ENCODE data around the gene TTLL10.

TTLL10 gene

GRCh38 chr1:1215881-1216605 lies 42.4 kb downstream of the TTLL10 start:
- Histone ChIP-seq H4K20me1 (ENCODE audit: low read depth, low read length) (no peaks in the 10 kb centered on the region), H3F3A (ENCODE audit: insufficient read depth) (no peaks in the 10 kb centered on the region), H3K79me2 (ENCODE audit: insufficient read depth, low read length) (no peaks in the 10 kb centered on the region), H3K9ac (ENCODE audit: low read length) (no peak overlapping the region), H3K27me3 (ENCODE audit: low read length) (no peaks in the 10 kb centered on the region), H3K9me2 (replicated peaks; ENCODE audit: insufficient read depth, low read length) (no peaks in the 10 kb centered on the region), H3K27ac (ENCODE audit: low read depth, low read length) (no peak overlapping the region), H3K4me2 (ENCODE audit: low read depth, low read length, poor library complexity, severe bottlenecking) (no peak overlapping the region), H3K4me3 (ENCODE audit: insufficient read depth, low read length, poor library complexity, severe bottlenecking) (no peak overlapping the region), H2AFZ (ENCODE audit: low read depth, low read length, severe bottlenecking) (no peak overlapping the region), H3K9me3 (ENCODE audit: insufficient read depth, low read length) (no peaks in the 10 kb centered on the region), H3K36me3 (ENCODE audit: low read length) (no peaks in the 10 kb centered on the region)
- no peak for TF ChIP-seq EZH2phosphoT487 (conservative IDR thresholded peaks at IDR 0.05; ENCODE audit: low read length)
- no peak for TF ChIP-seq CTCF (IDR thresholded peaks at IDR 0.05; ENCODE audit: insufficient read depth, low read length, poor library complexity, severe bottlenecking)

- Histone ChIP-seq H3K9me3 (ENCODE audit: insufficient read depth, low read length) (no peaks in the 10 kb centered on the region), H3K9ac (ENCODE audit: low read length) (no peak overlapping the region), H4K20me1 (ENCODE audit: low read depth, low read length) (no peaks in the 10 kb centered on the region), H3K4me3 (ENCODE audit: insufficient read depth, low read length, poor library complexity, severe bottlenecking) (no peak overlapping the region), H3K79me2 (ENCODE audit: insufficient read depth, low read length) (no peaks in the 10 kb centered on the region), H3F3A (ENCODE audit: insufficient read depth) (no peaks in the 10 kb centered on the region), H2AFZ (ENCODE audit: low read depth, low read length, severe bottlenecking) (no peak overlapping the region), H3K27ac (ENCODE audit: low read depth, low read length) (no peak overlapping the region), H3K27me3 (ENCODE audit: low read length) (no peaks in the 10 kb centered on the region), H3K36me3 (ENCODE audit: low read length) (no peaks in the 10 kb centered on the region), H3K4me2 (ENCODE audit: low read depth, low read length, poor library complexity, severe bottlenecking) (no peak overlapping the region), H3K9me2 (replicated peaks; ENCODE audit: insufficient read depth, low read length) (no peaks in the 10 kb centered on the region)
- TF ChIP-seq EZH2phosphoT487 (conservative IDR thresholded peaks at IDR 0.05; ENCODE audit: low read length) (no peak), CTCF (IDR thresholded peaks at IDR 0.05; ENCODE audit: insufficient read depth, low read length, poor library complexity, severe bottlenecking) (no peak)
Observed at GRCh38 chr1:1216770-1217620, 43.3 kb downstream of the TTLL10 start.

- H3K4me2 ChIP-seq (ENCODE audit: low read depth, low read length, poor library complexity, severe bottlenecking) = no peak overlapping the region
- no peaks in the 10 kb centered on the region for H4K20me1 ChIP-seq (ENCODE audit: low read depth, low read length)
- no peak for TF ChIP-seq CTCF (IDR thresholded peaks at IDR 0.05; ENCODE audit: insufficient read depth, low read length, poor library complexity, severe bottlenecking)
- no peak overlapping the region for H3K4me3 ChIP-seq (ENCODE audit: insufficient read depth, low read length, poor library complexity, severe bottlenecking)
- no peaks in the 10 kb centered on the region for H3F3A ChIP-seq (ENCODE audit: insufficient read depth)
- H3K9me3 ChIP-seq (ENCODE audit: insufficient read depth, low read length) = no peaks in the 10 kb centered on the region
- no peak overlapping the region for H3K27ac ChIP-seq (ENCODE audit: low read depth, low read length)
- no peak overlapping the region for H3K9ac ChIP-seq (ENCODE audit: low read length)
- no peak overlapping the region for H2AFZ ChIP-seq (ENCODE audit: low read depth, low read length, severe bottlenecking)
- no peaks in the 10 kb centered on the region for H3K79me2 ChIP-seq (ENCODE audit: insufficient read depth, low read length)
- no peaks in the 10 kb centered on the region for H3K27me3 ChIP-seq (ENCODE audit: low read length)
- H3K9me2 ChIP-seq (replicated peaks; ENCODE audit: insufficient read depth, low read length) = no peaks in the 10 kb centered on the region
- H3K36me3 ChIP-seq (ENCODE audit: low read length) = no peaks in the 10 kb centered on the region
Observed at GRCh38 chr1:1217621-1218523, 44.2 kb downstream of the TTLL10 start.
